Measurements from ENCODE around the gene PPP2R5E. TPM values are rescaled to one million over a fixed set of nuclear protein-coding genes. Genes with fewer than 3 reads are reported as not detected.

Gene PPP2R5E
- total RNA-seq, 4 donors from 2014 or later = 23.7 to 41.1 (median 25.5) TPM

DNA sequence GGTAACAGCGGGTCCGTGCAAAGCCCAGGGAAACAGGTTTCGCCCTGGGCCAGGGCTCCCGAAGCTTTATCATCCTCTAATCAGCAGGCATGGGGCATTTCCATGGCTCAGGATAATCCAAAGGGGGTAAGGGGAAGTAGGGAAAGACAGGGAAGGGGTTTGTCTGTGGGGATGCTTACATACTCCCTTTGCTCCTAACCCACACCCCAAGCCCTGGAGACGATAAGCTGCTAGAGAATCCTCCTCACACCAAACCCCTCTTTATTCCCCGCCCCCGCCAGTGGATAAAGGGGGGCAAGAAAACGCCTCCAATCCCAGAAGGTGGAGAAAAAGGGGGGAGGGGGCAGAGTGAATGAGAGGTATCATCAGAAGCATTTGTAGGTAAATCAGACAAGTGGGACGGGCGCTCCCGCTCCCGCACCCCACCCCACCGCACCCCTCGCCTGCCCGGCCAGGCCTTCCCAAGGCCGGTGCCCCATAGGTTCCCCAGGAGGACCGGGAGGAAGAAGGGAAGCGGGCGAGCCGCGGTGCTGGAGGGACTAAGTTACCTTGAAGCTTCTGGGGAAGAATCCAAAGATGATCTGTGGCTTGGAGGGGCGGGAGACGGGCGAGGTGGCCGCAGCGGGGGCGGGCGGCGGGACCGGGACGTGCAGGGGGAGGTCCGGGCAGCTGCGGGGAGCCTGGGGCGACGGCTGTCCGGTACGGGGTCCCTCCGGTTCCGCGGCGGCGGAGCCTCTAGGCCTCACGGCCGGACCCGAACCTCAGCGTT, 762 bp downstream of the PPP2R5E start:
- TF ChIP-seq, protein P1, sequence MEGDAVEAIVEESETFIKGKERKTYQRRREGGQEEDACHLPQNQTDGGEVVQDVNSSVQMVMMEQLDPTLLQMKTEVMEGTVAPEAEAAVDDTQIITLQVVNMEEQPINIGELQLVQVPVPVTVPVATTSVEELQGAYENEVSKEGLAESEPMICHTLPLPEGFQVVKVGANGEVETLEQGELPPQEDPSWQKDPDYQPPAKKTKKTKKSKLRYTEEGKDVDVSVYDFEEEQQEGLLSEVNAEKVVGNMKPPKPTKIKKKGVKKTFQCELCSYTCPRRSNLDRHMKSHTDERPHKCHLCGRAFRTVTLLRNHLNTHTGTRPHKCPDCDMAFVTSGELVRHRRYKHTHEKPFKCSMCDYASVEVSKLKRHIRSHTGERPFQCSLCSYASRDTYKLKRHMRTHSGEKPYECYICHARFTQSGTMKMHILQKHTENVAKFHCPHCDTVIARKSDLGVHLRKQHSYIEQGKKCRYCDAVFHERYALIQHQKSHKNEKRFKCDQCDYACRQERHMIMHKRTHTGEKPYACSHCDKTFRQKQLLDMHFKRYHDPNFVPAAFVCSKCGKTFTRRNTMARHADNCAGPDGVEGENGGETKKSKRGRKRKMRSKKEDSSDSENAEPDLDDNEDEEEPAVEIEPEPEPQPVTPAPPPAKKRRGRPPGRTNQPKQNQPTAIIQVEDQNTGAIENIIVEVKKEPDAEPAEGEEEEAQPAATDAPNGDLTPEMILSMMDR (IDR thresholded peaks at IDR 0.05; ENCODE audit: low read depth) = no peak

DNA sequence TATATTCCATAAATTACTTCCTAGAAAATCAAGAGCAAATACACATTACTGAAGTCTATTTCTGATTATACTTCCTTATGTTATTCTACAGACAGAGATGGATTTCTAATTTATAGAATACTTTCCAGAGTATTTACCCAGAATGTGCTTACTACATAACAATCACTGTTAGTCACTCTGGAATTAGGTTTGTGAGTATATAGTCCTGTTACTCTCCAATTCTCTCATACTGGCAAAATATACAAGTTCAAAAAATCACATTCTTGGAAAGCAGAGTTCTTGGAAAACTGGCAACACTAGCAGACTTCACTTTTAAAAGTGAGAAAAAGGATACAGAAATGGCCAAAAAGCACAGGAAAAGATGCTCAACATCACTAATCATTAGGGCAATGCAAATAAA, 7.3 kb downstream of the PPP2R5E start:
- TF ChIP-seq, protein P1 (IDR thresholded peaks at IDR 0.05; ENCODE audit: low read depth) = no peak

DNA sequence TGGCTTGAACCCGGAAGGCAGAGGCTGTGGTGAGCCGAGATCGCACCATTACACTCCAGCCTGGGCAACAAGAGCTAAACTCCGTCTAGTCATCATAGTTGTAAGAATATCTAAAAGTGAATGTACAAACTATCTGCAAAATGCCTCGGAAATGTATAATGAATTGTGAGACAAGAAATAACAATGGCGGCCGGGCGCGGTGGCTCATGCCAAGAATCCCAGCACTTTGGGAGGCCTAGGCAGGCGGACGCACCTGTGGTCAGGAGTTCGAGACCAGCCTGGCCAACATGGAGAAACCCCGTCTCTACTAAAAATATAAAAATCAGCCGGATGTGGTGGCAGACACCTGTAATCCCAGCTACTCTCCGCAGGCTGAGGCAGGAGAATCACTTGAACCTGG, 9.7 kb downstream of the PPP2R5E start:
- TF ChIP-seq, protein P1 (IDR thresholded peaks at IDR 0.05; ENCODE audit: low read depth) = no peak

DNA sequence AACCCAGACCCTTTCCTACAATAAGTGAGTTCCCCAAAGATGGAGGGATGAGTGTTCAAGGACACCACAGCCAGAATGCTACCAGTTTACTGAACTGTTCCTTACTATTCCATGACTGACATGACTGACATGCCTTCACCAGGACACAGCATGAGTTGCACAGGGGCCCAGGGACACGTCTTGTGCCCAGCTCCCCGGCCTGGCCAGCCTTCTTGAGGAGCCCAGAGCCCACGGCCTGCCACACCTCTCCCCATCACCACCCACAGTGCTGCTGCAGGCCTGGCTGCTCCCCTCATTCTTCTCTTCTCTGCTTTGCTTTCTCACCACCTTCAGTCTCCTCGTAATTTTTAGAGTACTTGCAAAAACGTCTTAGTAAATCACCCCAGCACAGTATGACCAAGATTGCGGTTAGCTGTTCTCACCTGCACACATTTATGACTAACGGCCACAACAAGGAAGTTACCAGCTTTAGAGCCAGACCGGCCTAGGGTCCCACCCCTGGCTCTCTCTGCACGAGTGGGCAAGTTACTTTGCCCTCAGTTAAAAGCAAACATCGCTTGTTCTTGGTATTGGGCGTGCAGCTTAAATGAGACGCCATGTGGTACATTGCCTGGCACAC, 18.5 kb downstream of the PPP2R5E start:
- TF ChIP-seq, protein P1 (IDR thresholded peaks at IDR 0.05; ENCODE audit: low read depth) = no peak

DNA sequence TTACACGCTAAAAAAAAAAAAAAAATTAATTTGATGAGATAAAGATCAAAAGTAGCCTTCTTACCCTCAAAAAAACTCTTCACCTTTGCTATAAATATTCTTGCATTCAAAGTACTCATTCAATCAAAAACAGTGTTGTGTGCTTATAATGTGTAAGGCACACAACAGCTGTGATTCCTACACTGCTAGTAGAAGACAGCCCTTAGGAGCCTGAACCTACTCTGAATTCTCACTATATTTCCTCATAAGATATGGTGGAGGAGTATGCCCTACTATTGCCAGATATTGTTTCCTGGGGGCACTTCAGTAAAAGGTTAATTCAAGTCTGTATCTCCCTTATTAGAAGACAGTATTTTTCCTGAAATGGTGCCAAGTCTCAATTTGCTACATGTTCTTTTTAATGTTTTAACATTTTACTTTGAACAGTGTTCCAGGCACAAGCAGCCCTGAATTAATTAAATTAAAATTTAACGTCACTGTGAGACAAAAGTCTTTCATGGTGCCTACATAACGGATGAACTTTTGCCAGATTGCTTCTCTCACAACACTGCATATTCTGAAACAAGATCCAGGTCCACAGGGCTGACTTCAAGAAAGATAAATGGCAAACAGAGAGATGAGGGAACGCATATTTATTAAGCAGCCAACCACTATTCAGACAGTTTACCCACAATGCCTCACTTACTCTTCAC, 19.3 kb downstream of the PPP2R5E start:
- TF ChIP-seq, protein P1 (IDR thresholded peaks at IDR 0.05; ENCODE audit: low read depth) = no peak

DNA sequence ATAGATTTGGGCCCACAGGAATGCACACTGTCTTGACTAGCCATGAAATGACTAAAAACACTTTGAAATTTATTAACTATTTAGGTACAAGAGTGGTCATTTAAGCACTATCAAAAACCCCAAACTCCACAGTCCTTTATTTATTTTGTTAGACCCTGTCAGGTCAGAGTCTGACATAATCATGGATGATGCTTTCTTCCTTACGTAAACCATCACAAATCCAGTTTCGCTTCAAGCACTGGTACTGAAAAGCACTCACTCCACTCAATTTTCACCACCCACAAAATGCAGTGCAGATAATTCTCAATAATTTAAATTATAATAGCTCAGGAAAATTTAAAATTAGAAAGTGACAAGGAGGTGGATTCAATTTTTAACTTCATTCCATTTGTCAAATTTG, 25.8 kb downstream of the PPP2R5E start:
- TF ChIP-seq, protein P1 (IDR thresholded peaks at IDR 0.05; ENCODE audit: low read depth) = no peak

DNA sequence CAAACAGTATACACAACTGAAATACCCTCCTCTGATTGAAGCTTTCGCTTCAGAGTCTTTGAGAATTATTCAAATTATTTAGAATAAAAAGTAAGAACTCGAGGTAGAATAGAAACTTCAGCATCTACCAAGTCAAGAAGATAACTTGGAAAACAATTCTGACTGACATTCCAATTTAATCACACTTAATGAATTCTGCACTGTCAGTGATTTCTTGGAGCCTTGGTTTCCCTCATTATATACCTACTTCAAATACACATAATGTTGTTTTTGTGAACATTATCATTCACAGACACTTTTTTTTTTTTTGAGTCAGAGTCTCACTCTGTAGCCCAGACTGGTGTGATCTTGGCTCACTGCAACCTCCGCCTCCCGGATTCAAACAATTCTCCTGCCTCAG, 27.9 kb downstream of the PPP2R5E start:
- TF ChIP-seq, protein P1 (IDR thresholded peaks at IDR 0.05; ENCODE audit: low read depth) = no peak
